Measurements from ENCODE around the gene MEMO1. TPM values are rescaled to one million over a fixed set of nuclear protein-coding genes. Genes with fewer than 3 reads are reported as not detected.

Gene MEMO1
- total RNA-seq, 1 donor from 2014 or later, result 55.3 TPM

GRCh38 chr2:32002406-32002805 lies 8.4 kb downstream of the MEMO1 start:
- Mint-ChIP-seq H3K36me3 (ENCODE audit: low read depth) (peaks cover 2% of the 10 kb centered on the region), H3K27ac (ENCODE audit: unreplicated experiment) (no peak overlapping the region), H3K4me3 (no peak overlapping the region)

GRCh38 chr2:31999438-31999837 lies 11.4 kb downstream of the MEMO1 start:
- no peak for TF ChIP-seq CTCF (conservative IDR thresholded peaks at IDR 0.05)
- H3K36me3 Mint-ChIP-seq (ENCODE audit: low read depth), result no peaks in the 10 kb centered on the region
- no peaks in the 10 kb centered on the region for H3K27me3 Mint-ChIP-seq (ENCODE audit: low read depth)
- peak overlapping the region; percentile 70 for H3K27ac Mint-ChIP-seq (ENCODE audit: unreplicated experiment)
- peaks cover 7% of the 10 kb centered on the region for H3K4me1 Mint-ChIP-seq
- H3K4me3 Mint-ChIP-seq, result no peak overlapping the region
- DNase-seq (ENCODE audit: low read depth, low spot score), result no peak
- H3K9me3 Mint-ChIP-seq, result no peaks in the 10 kb centered on the region

More at GRCh38 chr2:32002406-32002805, 8.4 kb downstream of the MEMO1 start:
- TF ChIP-seq CTCF (conservative IDR thresholded peaks at IDR 0.05), result no peak
- Mint-ChIP-seq H3K9me3 (no peaks in the 10 kb centered on the region), H3K27me3 (ENCODE audit: low read depth) (no peaks in the 10 kb centered on the region), H3K4me1 (peaks cover 24% of the 10 kb centered on the region)
- no peak for DNase-seq (ENCODE audit: low read depth, low spot score)

GRCh38 chr2:31998731-31999383 lies 12.0 kb downstream of the MEMO1 start:
- Mint-ChIP-seq H3K4me3 (no peak overlapping the region), H3K36me3 (ENCODE audit: low read depth) (no peaks in the 10 kb centered on the region), H3K4me1 (peaks cover 7% of the 10 kb centered on the region), H3K27ac (ENCODE audit: unreplicated experiment) (no peak overlapping the region), H3K9me3 (no peaks in the 10 kb centered on the region), H3K27me3 (ENCODE audit: low read depth) (no peaks in the 10 kb centered on the region)
- no peak for TF ChIP-seq CTCF (conservative IDR thresholded peaks at IDR 0.05)
- DNase-seq (ENCODE audit: low read depth, low spot score), result no peak

DNA sequence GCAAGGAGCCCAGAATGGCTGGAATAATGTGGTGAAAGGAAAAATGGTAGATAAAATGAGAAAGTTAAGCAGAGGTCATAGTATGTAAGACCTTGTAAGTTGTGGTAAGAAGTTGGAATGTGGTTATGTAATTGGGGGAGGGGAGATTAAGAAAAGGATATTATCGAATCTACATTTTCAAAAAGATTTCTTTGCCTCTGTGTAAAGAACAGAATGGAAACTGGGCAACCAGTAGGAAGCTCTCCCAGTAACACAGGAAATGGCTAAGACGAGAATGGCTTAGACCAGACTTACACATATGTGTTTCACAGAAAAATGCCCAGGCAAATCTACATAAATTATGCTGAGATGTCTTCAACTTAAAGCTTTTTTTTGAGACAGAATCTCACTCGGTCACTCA lies 13.2 kb downstream of the MEMO1 start:
- Mint-ChIP-seq H3K9me3 (no peaks in the 10 kb centered on the region), H3K36me3 (ENCODE audit: low read depth) (no peaks in the 10 kb centered on the region), H3K27ac (ENCODE audit: unreplicated experiment) (no peak overlapping the region), H3K4me3 (no peak overlapping the region), H3K4me1 (peaks cover 10% of the 10 kb centered on the region), H3K27me3 (ENCODE audit: low read depth) (no peaks in the 10 kb centered on the region)
- no peak for DNase-seq (ENCODE audit: low read depth, low spot score)
- TF ChIP-seq CTCF (conservative IDR thresholded peaks at IDR 0.05), result no peak

- H3K27me3 Mint-ChIP-seq (ENCODE audit: low read depth), result no peaks in the 10 kb centered on the region
- H3K9me3 Mint-ChIP-seq, result no peaks in the 10 kb centered on the region
- no peak for DNase-seq (ENCODE audit: low read depth, low spot score)
- TF ChIP-seq CTCF (conservative IDR thresholded peaks at IDR 0.05), result no peak
- peak overlapping the region; percentile 13 for H3K27ac Mint-ChIP-seq (ENCODE audit: unreplicated experiment)
- H3K36me3 Mint-ChIP-seq (ENCODE audit: low read depth), result no peaks in the 10 kb centered on the region
- peaks cover 15% of the 10 kb centered on the region for H3K4me1 Mint-ChIP-seq
- no peak overlapping the region for H3K4me3 Mint-ChIP-seq
Measured at GRCh38 chr2:31996571-31997150, 14.1 kb downstream of the MEMO1 start.

Data from neural crest cell (in vitro differentiated cells).